ENCODE measurements around the gene FMO3.

Gene FMO3

DNA sequence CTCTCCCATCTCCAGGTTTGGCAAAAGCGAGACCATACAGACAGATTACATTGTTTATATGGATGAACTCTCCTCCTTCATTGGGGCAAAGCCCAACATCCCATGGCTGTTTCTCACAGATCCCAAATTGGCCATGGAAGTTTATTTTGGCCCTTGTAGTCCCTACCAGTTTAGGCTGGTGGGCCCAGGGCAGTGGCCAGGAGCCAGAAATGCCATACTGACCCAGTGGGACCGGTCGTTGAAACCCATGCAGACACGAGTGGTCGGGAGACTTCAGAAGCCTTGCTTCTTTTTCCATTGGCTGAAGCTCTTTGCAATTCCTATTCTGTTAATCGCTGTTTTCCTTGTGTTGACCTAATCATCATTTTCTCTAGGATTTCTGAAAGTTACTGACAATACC, 26.4 kb downstream of the FMO3 start:
- DNase-seq: no peak

DNA sequence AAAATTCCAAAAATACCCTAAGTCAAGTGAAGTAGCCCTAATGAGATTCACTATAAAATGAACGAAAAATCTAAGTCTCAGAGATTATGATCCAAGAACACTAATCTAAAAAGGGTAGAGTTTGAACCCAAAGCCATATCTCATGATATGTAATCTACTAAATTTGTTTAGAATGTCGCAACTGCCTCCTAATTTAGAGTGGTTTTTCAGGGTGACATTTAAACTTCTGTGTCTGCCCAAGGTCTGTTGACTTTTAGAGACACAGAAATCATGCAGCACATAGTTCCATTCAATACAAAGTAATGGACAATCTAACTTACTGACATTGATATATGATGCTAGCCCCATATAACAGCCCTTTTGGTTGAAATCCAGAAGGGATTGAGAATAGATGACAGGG, 28.9 kb downstream of the FMO3 start:
- DNase-seq: no peak

DNA sequence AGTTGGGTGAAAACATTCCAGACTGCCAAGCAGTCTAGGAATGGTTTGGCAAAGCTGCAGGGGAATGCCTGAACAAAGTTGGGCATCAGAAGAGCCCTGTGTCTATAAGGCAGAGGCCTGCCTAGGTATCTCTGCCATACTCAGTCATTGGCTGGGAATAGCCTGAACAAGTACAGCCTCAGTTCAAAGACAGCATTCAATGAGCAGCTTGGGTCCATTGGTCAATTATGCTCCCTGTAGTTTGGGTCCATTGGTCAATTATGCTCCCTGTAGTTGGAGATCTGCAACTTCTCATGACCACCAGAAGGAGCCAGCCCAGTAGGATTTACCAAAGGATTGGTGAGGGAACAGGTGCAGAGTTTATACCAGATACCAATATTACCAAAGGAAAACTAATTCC, 31.6 kb downstream of the FMO3 start:
- DNase-seq: no peak

DNA sequence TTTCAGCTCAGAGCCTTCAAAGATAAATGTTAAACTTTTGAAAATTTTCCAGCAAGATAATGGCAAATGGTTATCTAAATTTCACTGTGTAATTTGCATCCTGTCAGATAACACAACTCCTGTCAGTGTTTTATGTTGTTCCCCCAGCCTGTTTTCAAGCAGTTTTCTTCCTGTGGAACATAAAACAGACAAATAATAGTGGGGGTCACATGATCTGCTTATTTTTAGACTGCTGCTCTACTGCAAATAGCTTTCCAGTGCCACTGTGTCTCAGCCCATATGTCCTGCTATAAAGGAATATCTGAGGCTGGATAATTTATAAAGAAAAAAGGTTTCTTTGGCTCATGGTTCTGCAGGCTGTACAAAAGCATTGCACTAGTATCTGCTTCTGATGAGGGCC, 32.2 kb downstream of the FMO3 start:
- DNase-seq: no peak

DNA sequence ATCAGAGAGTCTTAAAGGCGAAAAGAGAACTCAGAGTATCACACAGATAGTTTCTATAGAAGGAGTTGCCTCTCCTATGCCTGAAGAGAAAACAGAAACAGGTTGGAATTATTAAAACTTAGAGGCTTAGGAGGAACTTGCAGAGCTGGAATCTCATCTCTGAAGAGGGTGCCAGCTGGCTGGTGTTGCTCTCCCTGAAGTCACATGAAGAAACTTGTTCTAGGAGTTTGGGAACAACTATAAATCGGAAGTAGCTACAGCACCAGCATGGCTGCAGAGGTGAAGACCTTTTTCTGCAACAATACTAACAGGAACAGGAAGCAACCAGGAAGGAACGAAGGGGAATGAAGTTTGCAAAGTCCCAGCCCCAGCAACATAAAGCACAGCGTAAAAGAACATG, 35.8 kb downstream of the FMO3 start:
- DNase-seq: no peak

DNA sequence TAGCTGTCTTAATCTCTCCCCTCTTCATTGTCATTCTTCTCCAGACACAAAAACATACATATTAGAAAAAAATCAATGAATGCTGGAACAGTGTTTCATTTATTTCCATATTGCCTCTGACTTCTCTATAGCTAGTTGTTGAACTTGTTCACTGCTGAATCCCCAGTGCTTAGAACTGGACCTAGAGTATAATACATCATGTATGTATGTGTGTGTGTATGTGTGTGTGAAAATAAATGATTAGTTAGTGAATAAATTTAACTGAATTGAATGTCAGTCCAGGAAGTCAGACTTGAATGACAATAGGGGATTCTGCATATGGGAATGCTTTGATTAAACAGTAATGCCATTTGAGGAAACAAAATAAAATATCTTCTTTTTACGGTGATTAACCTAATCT, 36.4 kb downstream of the FMO3 start:
- DNase-seq: no peak

DNA sequence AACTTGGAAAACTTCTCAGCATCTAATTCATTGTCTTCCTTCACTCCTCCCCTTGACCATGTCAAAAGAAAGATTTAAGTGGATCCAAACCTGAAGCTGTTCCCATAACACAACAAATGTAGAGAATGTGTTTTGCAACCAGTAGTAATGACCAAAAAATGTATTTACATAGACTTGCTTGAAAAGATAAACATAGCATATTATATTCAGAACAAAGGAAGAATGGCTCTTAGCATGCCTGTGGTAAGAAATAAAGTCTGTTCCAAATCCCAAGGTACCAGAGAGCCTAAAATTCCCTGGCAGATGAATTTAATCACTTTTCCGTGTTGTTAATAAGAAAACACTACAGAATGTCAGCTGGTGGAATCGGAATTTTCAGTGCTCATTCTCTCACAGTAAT, 36.8 kb downstream of the FMO3 start:
- DNase-seq: peak; percentile 20

DNA sequence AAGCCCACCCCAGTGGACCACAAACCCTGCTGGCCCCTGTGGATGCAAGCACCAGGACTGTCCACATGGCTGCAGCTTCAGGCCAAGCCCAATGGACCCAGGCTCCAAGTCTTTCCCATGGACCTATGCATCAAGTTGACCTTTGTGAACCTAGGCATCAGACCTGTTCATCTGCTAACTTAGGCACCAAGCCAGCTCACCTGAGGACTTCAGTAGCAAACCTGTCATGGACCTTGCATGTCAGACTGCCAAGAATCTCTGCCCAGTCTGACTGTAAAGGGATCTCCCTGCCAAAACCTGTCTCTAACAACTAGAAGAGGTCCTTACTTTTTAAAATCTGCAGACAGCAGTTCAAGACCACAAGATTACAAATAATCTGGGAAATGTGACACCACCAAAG, 37.8 kb downstream of the FMO3 start:
- DNase-seq: no peak

DNA sequence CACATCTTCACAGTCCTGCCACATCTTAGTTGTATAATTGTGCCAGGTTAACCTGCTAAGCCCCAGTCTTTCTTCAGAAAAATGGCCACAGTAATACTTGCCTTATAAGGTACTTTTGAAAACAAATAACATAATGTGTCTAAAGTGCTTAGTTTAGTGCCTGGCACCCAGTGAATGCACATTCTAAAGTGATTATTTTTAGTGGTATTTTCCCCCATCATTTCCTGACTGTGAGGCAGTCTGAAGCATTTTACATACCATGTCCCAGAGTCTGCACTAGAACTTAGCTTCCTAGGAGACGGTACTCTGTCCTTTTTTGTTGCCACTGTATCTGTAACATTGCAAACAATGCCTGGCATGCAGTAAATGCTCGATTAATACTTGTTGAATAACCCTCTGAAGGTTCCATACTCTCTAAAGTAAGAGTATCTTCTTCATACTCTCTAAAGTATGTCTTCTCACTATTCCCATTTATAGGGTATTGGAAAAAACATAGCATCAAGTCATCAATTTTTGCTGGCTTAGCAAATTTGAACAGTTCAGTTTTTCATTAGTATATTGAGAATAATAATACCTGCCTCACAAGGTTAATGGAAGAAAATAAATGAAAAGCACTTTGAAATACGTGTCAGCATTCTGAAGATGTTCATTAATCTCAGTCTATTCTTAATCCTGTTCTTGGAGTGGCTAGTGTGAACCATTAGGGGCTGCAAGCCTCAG, 43.7 kb downstream of the FMO3 start:
- no peak for DNase-seq

DNA sequence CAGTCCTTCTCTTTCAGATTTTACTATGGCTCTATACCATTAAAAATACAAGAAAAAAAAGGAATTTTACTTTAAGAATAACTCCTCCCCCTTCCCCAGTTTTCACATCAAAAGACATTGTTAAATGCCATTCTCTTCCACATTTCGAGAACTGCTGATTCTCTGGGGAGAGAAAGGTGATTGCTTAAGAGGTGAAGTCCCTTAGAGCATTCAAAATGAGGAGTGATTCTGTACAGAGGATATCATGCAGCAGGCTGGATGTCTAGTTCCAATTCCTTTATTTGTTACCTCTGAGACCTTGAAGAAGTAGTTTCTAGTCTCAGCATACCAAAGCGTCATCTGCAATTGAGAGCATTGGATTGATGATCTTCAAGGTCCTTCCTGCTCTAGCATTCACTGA, 46.9 kb downstream of the FMO3 start:
- DNase-seq: no peak

DNA sequence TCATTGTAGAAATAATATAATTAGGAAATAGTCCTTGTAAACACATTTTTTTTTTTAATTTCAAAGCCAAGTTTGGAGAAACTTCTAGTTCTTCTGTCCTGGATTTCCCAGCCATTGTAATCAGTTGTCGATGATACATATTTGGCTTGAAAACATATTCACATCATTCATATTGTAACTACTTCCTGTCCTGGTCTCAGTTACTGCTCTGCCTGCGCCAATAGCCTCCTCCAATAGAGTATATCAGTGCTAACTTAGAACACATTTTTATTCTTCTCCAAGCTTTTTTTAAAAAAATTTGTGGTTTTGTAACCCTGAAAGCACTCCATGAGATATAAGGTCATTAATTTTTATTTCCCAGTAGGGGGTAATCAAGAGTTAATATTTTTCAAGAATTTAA, 48.3 kb downstream of the FMO3 start:
- DNase-seq: no peak

DNA sequence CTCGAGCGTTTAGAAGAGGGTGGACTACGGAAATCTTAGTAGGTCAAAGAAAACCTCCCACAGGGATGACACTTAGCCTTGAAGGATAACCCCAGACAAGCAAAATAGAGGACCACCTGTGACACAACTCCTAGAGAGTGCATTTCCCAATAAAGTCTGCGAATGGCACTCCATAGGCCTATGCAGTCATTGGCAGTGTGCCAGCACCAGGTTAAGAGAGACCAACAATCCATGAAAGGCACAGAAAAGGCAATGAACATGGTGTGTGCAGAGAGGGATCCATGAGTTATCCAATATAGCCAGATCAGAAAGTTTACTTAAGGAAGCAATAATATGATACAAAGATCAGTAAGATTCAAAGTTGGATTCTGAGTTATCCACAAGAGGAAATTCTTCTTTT, 49.2 kb downstream of the FMO3 start:
- DNase-seq: no peak

DNA sequence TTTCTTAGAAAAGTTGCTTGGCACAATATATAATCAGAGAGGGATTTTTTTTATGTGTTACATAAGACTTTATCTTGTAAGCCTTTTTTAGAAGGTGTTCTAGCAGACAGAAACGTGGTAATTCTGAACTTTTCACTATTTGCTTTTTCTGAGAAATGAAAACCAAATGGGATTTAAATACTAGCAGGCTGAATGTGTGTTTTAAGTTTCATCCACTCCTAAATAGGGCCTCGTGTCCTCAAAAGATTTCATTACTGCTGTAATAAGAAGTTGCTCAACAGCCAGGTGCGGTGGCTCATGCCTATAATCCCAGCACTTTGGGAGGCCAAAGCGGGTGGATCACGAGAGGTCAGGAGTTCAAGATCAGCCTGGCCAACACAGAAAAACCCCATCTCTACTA, 49.7 kb downstream of the FMO3 start:
- no peak for DNase-seq

DNA sequence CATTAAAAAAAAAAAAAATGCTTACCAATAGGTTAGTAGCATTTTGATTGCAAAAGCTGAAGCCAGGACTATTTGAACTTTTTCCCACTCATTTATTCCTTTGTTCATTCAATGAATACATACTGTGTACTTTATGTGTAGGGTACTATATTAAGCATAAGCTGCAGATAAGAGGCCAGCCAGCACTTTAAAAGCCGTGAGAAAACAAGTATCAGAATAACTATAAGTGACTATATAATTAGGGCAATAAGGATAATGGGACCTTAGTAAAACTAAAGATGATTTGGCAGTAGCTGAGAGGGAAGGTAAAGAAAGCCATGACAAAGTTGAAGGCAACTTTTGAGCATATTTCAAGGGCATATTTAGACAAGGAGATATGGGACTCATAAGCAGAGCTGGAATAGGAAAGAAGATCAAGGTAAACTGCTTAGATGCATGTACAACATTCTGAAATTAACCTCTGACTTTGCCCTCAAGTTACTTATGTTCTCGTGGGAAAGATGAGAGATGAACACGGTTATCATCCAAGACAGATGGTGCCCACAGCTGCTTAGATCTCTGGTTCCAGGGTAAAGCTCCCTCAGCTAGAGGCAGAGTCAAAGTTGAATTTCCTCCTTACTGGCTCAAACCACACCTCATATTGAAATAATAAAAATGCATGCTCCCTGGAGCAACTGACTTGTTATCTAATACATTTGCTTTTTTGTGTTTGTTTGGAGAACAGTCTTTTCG, 50.4 kb downstream of the FMO3 start:
- DNase-seq: no peak

DNA sequence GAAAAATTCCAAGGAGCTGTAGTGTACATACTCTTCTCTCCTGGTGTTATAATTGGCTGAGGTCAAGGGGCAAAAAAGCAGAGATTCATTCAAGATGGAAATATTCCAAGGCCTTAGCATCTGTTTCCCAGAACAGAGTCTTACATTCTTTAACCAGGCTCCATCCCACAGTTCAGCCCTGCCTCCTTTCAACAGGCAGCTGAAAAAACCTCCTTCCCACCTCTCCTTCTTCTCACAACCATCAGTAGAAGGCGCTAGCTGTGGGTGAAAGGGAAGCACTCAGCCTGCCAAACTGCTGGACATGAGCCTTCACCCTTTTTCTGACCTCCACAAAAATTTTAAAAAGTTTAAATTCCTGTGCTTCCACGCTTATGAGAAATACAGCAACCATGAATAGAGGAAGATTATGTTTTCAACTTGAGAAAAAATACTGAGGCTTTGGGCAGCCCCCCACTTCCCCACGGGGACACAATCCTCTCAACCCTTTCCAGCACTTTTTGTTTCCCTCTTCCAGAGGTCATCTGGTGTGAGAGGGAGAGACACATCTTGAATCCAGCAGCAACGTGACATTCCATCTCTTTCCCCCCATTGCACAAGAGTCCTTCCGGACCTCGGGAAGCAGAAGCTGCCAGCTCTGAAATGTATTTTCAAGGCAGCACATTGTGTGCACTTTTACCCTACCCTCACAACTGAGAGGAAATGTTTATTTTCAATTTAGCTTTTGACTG, 51.1 kb downstream of the FMO3 start:
- no peak for DNase-seq

DNA sequence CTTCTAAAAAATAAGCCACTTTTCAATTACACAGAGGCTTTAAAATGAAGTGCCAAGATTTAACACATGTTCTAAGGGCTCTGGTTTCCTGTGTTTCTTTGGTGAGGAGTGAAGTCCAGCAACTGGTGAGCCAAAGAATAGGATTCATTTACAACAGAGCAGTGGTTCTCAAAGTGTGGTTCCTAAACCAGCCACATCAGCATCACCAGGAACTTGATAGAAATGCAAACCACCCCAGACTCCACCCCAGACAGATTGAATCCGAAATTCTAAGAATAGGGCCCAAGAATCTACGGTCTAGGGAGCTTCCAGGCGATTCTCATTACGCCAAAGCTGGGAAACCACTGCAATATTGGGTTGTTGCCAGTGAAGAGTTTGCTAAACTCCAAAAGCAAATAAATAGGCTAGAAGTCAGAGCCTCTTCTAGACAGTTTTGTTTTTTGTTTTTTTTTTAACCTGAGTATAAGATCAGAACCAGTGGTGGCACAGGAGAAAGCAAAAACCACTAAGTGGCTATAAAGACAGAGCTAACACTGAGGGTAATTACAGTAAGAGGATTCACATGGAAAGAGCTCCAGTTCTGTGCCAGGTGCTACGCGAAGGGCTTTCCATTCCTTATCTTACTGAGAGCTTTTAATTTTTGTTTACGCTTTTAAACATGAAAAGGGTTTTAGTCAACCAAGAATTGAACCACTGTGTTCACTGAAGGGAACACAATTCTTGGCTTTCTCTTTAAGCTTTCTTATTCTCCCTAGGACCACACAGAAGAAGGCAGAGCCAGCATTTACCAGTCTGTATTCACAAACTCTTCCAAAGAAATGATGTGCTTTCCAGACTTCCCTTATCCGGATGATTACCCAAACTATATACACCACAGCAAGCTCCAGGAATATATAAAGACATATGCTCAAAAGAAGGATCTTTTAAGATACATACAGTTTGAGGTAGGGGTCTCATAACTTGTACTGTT, 52.0 kb downstream of the FMO3 start:
- no peak for DNase-seq

DNA sequence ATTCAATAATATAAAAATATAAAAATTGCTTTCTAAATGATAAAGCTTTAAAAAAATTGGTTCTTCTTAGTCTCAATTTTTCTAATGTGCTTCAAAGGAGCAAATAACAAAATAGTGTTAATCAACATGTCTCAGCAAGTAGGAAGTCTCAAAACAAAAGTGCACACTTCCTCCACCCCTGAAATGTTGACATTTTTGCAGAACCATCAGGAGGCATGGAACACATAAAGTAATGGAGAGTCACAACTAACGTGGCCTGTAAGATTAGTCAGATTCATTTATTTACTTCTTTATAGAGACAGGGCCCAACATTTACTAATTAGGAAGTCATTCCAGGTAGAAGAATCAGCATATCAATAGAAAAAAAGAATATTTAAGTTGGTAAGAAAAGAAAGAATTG, 59.5 kb downstream of the FMO3 start:
- DNase-seq: no peak

DNA sequence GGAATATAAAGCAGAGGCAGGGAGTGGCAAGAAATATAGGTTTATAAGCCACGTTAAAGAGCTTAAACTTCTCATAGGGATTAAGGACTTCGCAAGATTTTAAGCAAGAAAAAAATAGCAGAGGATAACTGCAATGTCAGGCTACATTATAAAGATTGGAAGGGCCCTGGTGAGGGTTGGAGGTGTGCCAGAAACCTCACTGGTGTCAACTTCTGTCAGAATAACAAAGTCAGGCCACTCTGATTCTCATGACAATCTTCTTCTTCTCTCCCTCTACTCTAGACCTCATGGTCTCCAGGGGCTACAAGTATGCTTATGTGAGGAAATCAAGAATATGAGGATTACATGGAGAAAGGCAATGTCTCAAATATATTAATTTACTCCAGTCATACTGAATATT, 61.8 kb downstream of the FMO3 start:
- no peak for DNase-seq

DNA sequence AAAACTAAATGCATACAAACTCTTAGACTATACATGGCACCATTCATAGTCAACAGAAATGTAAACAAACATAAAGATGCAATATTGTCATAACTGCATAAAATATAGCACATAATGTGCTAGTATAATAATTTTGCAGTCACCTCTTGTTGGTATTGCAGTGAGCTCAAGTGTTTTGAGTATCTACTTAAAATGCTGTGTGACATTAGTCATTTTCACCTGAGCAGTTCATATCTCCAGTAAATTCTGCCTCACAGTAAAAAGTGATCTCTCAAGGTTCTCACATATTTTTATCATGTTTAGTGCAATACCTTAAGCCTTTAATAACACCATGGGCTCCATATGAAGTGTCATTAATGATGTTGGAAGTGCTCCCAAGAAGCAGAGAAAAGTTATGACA, 64.8 kb downstream of the FMO3 start:
- DNase-seq: no peak

DNA sequence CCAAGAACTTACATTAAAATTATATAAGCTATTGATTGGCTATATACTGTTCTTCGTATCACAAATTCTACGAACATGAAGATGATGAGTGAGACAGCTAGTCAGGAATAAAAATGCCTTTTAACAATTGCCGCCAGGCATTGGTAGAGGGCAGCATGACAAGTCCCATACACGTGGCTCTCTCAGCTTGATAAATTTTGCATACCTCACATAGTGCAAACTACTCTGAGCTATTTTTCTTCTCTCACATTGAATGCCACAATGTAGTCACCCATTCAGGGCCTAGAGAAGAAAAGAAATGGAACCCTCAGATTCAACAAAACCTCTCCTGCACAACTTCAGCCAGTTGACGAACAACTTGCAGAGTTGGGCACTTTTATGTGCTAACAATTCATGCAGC, 67.4 kb downstream of the FMO3 start:
- DNase-seq: no peak

DNA sequence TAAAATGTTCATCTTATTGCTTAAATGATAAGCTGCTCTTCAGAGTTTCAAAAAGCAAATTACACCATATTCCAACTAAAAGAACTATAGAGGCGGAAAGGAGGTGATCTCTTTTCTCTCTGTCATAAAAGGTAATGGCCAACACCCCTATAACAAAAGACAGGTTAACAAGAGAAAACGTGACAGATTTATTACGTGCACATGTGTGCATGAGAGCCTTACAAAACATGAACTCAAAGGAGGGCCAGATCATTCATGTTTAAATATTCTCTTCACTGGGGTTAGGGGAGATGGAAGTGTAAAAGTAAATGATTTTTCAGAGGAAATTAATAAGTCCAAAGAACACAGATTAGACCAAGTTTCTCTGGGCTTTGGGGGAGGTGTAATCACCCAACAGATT, 67.8 kb downstream of the FMO3 start:
- no peak for DNase-seq

DNA sequence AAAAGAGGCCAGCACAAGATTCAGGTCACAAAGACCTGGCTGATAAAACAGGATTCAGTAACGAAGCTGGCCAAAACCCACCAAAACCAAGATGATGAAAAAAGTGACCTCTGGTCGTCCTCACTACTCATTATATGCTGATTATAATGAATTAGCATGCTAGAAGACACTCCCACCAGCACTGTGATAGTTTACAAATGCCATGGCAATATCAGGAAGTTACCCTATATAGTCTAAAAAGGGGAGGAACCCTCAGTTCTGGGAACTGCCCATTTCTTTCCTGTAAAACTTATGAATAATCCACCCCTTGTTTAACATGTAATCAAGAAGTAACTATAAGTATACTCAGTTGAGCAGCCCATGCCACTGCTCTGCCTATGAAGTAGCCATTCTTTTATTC, 68.4 kb downstream of the FMO3 start:
- no peak for DNase-seq

DNA sequence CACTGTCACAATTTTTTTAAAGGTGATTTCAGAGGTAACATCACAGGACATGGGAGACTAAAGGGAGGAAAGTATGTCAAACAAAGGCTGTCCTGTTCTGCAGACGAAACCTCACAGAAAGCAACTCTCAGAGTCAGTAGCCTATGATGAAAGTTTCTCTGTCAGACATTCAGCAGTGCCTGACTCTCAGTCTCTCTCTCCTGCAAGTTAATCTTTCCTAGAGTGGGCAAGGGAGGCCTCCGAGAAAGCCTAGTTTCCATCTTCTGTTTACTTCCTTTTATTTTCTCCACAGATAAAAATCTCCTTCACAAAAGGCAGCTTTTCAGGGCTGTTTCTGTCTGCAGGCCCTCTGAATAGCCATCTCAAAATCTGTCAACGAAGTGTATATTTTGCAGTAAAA, 69.5 kb downstream of the FMO3 start:
- DNase-seq: peak; percentile 18
